Stimulated activated CD4-positive, alpha-beta T cell treated with anti-CD3 and anti-CD28 coated beads, TNF-alpha, amount 100 ng/mL, for 4 hours (primary cell): Measurements from ENCODE around the gene SCN7A.
"Not testable (repeated sequence)": the region's sequence is repeated elsewhere in the genome, so short reads cannot be mapped to it uniquely, and the experiment has no call there.

Experiments used
- DNase-seq, 3 experiments: peaks; one replicate each; pipeline ENCODE4 v3.0.0-alpha.2; 2020; ENCODE audit warnings: low read depth in 3 of 3

The SCN7A gene

GRCh38 chr2:166360426-166360825 lies 133.6 kb downstream of the SCN7A start:
- DNase-seq, result no peak

- not testable (repeated sequence) for DNase-seq
These were observed 136.1 kb downstream of the SCN7A start for GRCh38 chr2:166357950-166358321.

- no peak for DNase-seq
These were observed 136.7 kb downstream of the SCN7A start for GRCh38 chr2:166357068-166357949.
